ENCODE results near the gene CLDN20. TPM values are rescaled to one million over a fixed set of nuclear protein-coding genes. Genes with fewer than 3 reads are reported as not detected.

CLDN20 gene
- total RNA-seq, 3 donors from 2014 or later: not detected

DNA sequence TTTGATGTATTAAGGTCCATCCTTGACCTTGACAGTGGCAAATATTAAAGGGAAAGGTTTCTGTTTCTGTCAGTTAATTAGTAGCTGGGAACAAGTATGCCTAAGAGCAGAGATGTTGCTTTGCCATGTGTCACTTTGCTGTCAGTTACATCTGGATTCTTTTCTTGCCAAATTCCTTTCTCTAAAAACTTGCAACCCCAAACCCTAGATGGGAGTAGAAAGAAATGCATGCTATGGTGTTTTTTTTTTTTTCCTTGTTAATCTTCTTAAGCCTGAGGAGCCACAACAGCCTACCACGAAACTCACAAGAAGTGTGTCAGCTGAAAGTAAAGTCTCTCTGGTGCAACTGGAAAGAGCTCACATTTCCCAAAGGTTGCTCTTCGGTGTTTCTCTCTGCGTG, 18.0 kb upstream of the CLDN20 start:
- intact Hi-C loops (cut with DNase I, micrococcal nuclease): loop anchor here in 1 of 2 donors (5.0 kb wide), 1 partner anchor 69 kb away; no protein-coding TSS in a partner anchor
- no peak overlapping the region for H3K4me3 ChIP-seq
- H3K9me3 ChIP-seq: no peaks in the 10 kb centered on the region
- TF ChIP-seq, protein P1, sequence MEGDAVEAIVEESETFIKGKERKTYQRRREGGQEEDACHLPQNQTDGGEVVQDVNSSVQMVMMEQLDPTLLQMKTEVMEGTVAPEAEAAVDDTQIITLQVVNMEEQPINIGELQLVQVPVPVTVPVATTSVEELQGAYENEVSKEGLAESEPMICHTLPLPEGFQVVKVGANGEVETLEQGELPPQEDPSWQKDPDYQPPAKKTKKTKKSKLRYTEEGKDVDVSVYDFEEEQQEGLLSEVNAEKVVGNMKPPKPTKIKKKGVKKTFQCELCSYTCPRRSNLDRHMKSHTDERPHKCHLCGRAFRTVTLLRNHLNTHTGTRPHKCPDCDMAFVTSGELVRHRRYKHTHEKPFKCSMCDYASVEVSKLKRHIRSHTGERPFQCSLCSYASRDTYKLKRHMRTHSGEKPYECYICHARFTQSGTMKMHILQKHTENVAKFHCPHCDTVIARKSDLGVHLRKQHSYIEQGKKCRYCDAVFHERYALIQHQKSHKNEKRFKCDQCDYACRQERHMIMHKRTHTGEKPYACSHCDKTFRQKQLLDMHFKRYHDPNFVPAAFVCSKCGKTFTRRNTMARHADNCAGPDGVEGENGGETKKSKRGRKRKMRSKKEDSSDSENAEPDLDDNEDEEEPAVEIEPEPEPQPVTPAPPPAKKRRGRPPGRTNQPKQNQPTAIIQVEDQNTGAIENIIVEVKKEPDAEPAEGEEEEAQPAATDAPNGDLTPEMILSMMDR (IDR thresholded peaks at IDR 0.05): no peak
- no peaks in the 10 kb centered on the region for H3K36me3 ChIP-seq (ENCODE audit: low read depth)
- ATAC-seq: no peak
- H3K4me1 ChIP-seq (ENCODE audit: low read depth): no peaks in the 10 kb centered on the region
- no peak for DNase-seq

- Histone ChIP-seq H3K4me3 (no peak overlapping the region), H3K4me1 (ENCODE audit: low read depth) (no peaks in the 10 kb centered on the region), H3K9me3 (no peaks in the 10 kb centered on the region), H3K36me3 (ENCODE audit: low read depth) (no peaks in the 10 kb centered on the region)
- TF ChIP-seq, protein P1 (IDR thresholded peaks at IDR 0.05): no peak
- ATAC-seq (no peak), DNase-seq (no peak)
- intact Hi-C loops (cut with DNase I, micrococcal nuclease): loop anchor here in 1 of 2 donors (5.0 kb wide), 1 partner anchor 70 kb away; no protein-coding TSS in a partner anchor
Measured at GRCh38 chr6:155246825-155247224, 17.0 kb upstream of the CLDN20 start.

DNA sequence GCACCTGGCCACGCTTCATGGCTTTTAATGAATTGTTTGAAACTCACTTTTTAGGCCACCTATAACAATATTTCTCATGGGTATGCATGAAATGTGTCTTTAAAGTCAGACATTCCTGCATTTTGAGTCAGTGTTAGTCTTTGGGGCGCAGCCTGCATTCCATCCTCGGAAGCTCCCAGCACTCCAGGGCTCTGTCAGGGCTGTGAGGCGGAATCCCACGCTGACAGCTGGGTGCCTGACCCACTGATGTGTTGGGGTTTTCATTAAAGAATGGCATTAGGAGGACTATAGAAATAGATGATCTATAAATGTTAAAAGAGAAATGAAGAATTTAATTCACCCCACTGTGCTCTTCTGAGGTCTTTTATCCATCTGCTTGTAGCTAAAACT, 16.2 kb upstream of the CLDN20 start:
- H3K36me3 ChIP-seq (ENCODE audit: low read depth): no peaks in the 10 kb centered on the region
- no peaks in the 10 kb centered on the region for H3K9me3 ChIP-seq
- intact Hi-C loops (cut with DNase I, micrococcal nuclease): loop anchor here in 1 of 2 donors (5.0 kb wide), 1 partner anchor 70 kb away; no protein-coding TSS in a partner anchor
- no peaks in the 10 kb centered on the region for H3K4me1 ChIP-seq (ENCODE audit: low read depth)
- no peak overlapping the region for H3K4me3 ChIP-seq
- TF ChIP-seq, protein P1 (IDR thresholded peaks at IDR 0.05): no peak
- DNase-seq (no peak), ATAC-seq (no peak)

- TF ChIP-seq, protein P1 (IDR thresholded peaks at IDR 0.05): peak; percentile 27
- intact Hi-C loops (cut with DNase I, micrococcal nuclease): loop anchor here in 1 of 2 donors (5.0 kb wide), 1 partner anchor 71 kb away; no protein-coding TSS in a partner anchor
- DNase-seq (peak in 2 of 3 donors; percentile 39 to 56), ATAC-seq (peak; percentile 65)
- no peaks in the 10 kb centered on the region for H3K9me3 ChIP-seq
- H3K4me1 ChIP-seq (ENCODE audit: low read depth): no peaks in the 10 kb centered on the region
- H3K4me3 ChIP-seq: no peak overlapping the region
- H3K36me3 ChIP-seq (ENCODE audit: low read depth): no peaks in the 10 kb centered on the region
Measured at GRCh38 chr6:155248008-155249001, 15.5 kb upstream of the CLDN20 start.

- Histone ChIP-seq H3K36me3 (ENCODE audit: low read depth) (no peaks in the 10 kb centered on the region), H3K4me3 (no peak overlapping the region), H3K9me3 (no peaks in the 10 kb centered on the region), H3K4me1 (ENCODE audit: low read depth) (no peaks in the 10 kb centered on the region)
- intact Hi-C loops (cut with DNase I, micrococcal nuclease): loop anchor here in 1 of 2 donors (5.0 kb wide), 1 partner anchor 74 kb away; no protein-coding TSS in a partner anchor
- ATAC-seq (no peak), DNase-seq (no peak)
- TF ChIP-seq, protein P1 (IDR thresholded peaks at IDR 0.05): no peak
Measured at GRCh38 chr6:155250701-155251381, 13.0 kb upstream of the CLDN20 start.

All from mucosa of descending colon (tissue), 3 donors.